IPS-NIHi11 (cell line): ENCODE results near the gene CD200R1L.
"Not testable (repeated sequence)": the region's sequence is repeated elsewhere in the genome, so short reads cannot be mapped to it uniquely, and the experiment has no call there.

Experiments
- DNase-seq: peaks from one replicate; pipeline ENCODE4 v3.0.0; 2012; ENCODE audit warnings: mixed read lengths, low spot score

CD200R1L gene

GRCh38 chr3:112846764-112847163, at the start of gene CD200R1L:
TSS of gene CD200R1L (minus strand) at chr3:112846864. CDS start at chr3:112829367, 17,497 bp downstream.
- no peak for DNase-seq

GRCh38 chr3:112894258-112894657, 47.6 kb upstream of the CD200R1L start:
- no peak for DNase-seq

- no peak for DNase-seq
These were observed 42.7 kb upstream of the CD200R1L start for GRCh38 chr3:112889357-112889756.

GRCh38 chr3:112888381-112889085, 41.9 kb upstream of the CD200R1L start:
- no peak for DNase-seq

- no peak for DNase-seq
These were observed 38.1 kb upstream of the CD200R1L start for GRCh38 chr3:112884678-112885290.

GRCh38 chr3:112881891-112882290, 35.2 kb upstream of the CD200R1L start:
- no peak for DNase-seq

- no peak for DNase-seq
These were observed 28.9 kb upstream of the CD200R1L start for GRCh38 chr3:112875561-112875960.

- DNase-seq: no peak
These were observed 28.1 kb upstream of the CD200R1L start for GRCh38 chr3:112874725-112875124.

- no peak for DNase-seq
These were observed 27.0 kb upstream of the CD200R1L start for GRCh38 chr3:112873632-112874031.

GRCh38 chr3:112871735-112872134, 25.1 kb upstream of the CD200R1L start:
- DNase-seq: no peak

GRCh38 chr3:112865757-112866156, 19.1 kb upstream of the CD200R1L start:
- no peak for DNase-seq

GRCh38 chr3:112860898-112861297, 14.2 kb upstream of the CD200R1L start:
- no peak for DNase-seq

- no peak for DNase-seq
These were observed 11.9 kb upstream of the CD200R1L start for GRCh38 chr3:112858410-112859069.

GRCh38 chr3:112857526-112857925, 10.9 kb upstream of the CD200R1L start:
- DNase-seq: no peak

GRCh38 chr3:112856537-112856936, 9.9 kb upstream of the CD200R1L start:
- DNase-seq: no peak

GRCh38 chr3:112855883-112856282, 9.2 kb upstream of the CD200R1L start:
- DNase-seq: no peak

GRCh38 chr3:112855074-112855473, 8.4 kb upstream of the CD200R1L start:
- not testable (repeated sequence) for DNase-seq

GRCh38 chr3:112848196-112848595, 1.5 kb upstream of the CD200R1L start:
- no peak for DNase-seq

- no peak for DNase-seq
These were observed 1.0 kb upstream of the CD200R1L start for GRCh38 chr3:112847692-112848091.

GRCh38 chr3:112845772-112846171, 892 bp downstream of the CD200R1L start:
- no peak for DNase-seq

GRCh38 chr3:112829046-112829445, 17.6 kb downstream of the CD200R1L start:
- no peak for DNase-seq

- no peak for DNase-seq
These were observed 24.3 kb downstream of the CD200R1L start for GRCh38 chr3:112822064-112823055.
